Fibroblast of mammary gland (primary cell): ENCODE measurements around the gene MYOD1.
A peak's percentile ranks its signal among the peaks of the same experiment; 100 is the strongest.

ENCODE experiments used
- DNase-seq: peaks from one replicate; pipeline ENCODE4 v3.0.0-alpha.2; 2010; ENCODE audit warnings: low read depth
- H3K4me3 ChIP-seq: 2 replicates; pipeline ENCODE4 v1.5.1; 2011; ENCODE audit warnings: low read depth, mild to moderate bottlenecking, low read length, moderate library complexity; ENCODE audit not compliant: control insufficient read depth
- TF ChIP-seq, protein P1 (sequence below): conservative IDR thresholded peaks from 2 replicates; pipeline ENCODE4 v1.5.1; 2011; ENCODE audit warnings: low read depth, low read length, inconsistent platforms; ENCODE audit not compliant: control insufficient read depth, insufficient read depth

Gene MYOD1

DNA sequence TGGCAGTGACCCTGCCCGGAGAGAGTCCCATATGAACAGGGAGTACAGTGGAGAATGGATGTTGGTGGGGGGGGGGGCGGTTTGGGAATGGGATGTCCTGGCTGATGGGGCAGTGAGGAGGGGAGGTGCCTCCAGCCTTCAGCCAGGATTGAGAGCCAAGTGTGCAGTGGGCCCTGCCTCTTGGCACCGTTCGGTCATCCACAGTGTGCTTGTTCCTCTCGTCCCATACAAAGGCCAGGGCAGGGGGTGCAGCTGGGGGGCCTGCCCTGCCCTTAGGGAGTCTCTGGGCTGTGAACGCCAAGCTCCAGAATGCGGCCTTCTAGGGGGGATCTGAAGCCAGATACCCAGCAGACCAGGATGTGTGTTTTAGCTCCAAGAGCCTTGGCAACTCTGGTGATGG, 49.2 kb downstream of the MYOD1 start:
- no peak for DNase-seq
- no peak overlapping the region for H3K4me3 ChIP-seq
- TF ChIP-seq, protein P1, sequence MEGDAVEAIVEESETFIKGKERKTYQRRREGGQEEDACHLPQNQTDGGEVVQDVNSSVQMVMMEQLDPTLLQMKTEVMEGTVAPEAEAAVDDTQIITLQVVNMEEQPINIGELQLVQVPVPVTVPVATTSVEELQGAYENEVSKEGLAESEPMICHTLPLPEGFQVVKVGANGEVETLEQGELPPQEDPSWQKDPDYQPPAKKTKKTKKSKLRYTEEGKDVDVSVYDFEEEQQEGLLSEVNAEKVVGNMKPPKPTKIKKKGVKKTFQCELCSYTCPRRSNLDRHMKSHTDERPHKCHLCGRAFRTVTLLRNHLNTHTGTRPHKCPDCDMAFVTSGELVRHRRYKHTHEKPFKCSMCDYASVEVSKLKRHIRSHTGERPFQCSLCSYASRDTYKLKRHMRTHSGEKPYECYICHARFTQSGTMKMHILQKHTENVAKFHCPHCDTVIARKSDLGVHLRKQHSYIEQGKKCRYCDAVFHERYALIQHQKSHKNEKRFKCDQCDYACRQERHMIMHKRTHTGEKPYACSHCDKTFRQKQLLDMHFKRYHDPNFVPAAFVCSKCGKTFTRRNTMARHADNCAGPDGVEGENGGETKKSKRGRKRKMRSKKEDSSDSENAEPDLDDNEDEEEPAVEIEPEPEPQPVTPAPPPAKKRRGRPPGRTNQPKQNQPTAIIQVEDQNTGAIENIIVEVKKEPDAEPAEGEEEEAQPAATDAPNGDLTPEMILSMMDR, result no peak

DNA sequence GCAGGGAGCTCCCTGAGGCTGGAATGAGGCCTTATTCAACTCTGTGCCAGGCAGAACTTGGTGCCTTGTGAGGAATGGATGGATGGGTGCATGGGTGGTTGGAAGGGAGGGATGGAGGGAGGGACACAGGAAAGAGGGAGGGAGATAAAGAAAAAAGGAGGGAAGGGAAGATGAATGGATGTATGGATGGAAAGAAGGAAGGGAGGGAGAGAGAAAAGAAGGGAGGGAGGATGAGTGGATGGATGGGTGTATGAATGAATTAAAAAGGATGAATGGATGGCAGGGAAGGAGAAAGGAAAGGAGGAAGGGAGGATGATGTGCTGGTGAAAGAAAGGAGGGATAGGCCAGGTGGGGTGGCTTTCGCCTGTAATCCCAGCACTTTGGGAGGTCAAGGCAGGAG, 49.8 kb downstream of the MYOD1 start:
- TF ChIP-seq, protein P1, result no peak
- DNase-seq, result no peak
- H3K4me3 ChIP-seq, result no peak overlapping the region

DNA sequence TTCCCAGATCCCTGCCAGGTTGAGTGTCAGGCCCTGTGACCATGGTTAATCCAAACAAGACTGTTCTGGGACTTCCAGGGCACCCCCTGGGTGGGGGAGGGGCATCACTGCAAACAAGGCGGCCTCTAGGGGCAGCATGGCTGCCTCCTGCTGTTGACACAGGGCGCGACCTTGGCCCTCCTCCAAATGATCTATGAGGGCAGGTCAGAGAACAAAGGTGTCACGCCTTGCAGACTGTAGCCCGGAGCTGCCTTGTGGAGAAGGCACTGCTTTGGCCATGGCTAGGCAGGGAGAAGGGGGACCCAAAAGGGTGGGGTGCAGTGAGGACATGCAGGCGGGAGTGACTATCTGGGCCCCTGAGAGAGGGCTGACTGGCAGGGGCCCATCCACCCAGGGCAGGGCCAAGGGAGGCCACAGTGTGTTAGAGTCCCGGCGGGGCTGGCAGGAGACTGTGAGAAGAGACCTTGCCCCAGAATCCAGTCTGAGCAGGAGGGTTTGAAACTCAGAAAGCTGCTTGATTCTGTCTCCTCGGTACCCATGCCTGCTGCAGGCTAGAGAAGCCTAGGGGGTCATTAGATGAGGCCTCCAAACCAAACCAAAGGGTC, 50.8 kb downstream of the MYOD1 start:
- DNase-seq, result no peak
- TF ChIP-seq, protein P1, result peak; percentile 9
- H3K4me3 ChIP-seq, result no peak overlapping the region

DNA sequence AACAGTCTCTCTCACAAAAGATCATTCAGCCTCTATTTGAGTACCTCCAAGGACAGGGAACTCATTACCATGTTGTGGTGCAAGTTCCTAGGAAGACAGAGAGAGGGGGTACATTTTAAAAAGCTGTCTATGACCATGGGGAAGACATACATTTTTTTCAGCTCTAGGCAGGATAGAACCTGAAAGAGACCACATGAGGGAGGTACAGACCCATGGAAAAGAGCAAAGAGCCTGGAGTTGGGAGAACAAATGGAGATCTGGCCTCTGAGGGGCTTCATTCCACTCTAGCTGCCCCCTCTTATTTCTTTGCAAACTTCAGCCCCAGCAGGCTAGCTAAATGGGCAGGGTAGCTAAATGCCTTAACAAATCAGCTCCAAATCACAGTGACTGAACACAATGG, 51.5 kb downstream of the MYOD1 start:
- TF ChIP-seq, protein P1, result peak; percentile 38
- peak; percentile 27 for DNase-seq
- H3K4me3 ChIP-seq, result no peak overlapping the region

DNA sequence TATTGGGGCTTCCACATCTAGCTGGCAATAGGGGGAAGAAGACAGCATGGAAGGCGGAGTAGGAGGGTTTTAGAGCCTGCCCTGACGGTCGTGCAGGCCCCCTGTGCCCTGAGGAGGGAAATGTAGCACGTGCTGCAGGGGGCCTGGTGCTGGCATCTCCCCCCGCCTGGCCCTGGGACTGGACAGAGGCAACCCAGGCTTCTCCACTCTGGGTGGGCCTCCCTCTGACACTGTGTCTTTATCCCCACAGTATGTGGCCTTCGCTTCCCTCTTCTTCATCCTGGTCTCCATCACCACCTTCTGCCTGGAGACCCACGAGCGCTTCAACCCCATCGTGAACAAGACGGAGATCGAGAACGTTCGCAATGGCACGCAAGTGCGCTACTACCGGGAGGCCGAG, 52.0 kb downstream of the MYOD1 start:
- H3K4me3 ChIP-seq, result no peak overlapping the region
- TF ChIP-seq, protein P1, result no peak
- no peak for DNase-seq
